H9 (cell line): Measurements from ENCODE around the gene RPS28. TPM values are rescaled to one million over a fixed set of nuclear protein-coding genes. Genes with fewer than 3 reads are reported as not detected.

Experiments
- DNase-seq: peaks from one replicate; pipeline ENCODE4 v3.0.0-alpha.2; 2017
- H2AFZ ChIP-seq: one replicate; pipeline ENCODE4 v1.6.1; 2013; ENCODE audit warnings: mild to moderate bottlenecking, low read length, control low read depth, moderate library complexity
- H2AK5ac ChIP-seq: 2 replicates; pipeline ENCODE4 v1.6.1; 2013; ENCODE audit warnings: low read length, control low read depth, mixed read lengths; ENCODE audit not compliant: insufficient read length
- H2BK120ac ChIP-seq: one replicate; pipeline ENCODE4 v1.6.1; 2013; ENCODE audit warnings: low read depth, mild to moderate bottlenecking, low read length, control low read depth, inconsistent platforms; ENCODE audit not compliant: poor library complexity, severe bottlenecking
- H2BK12ac ChIP-seq: 2 replicates; pipeline ENCODE4 v1.6.1; 2013; ENCODE audit warnings: low read length, control low read depth, mixed read lengths, low read depth; ENCODE audit not compliant: insufficient read length
- H2BK15ac ChIP-seq: 2 replicates; pipeline ENCODE4 v1.6.1; 2013; ENCODE audit warnings: low read depth, low read length, control low read depth
- H2BK20ac ChIP-seq: one replicate; pipeline ENCODE4 v1.6.1; 2013; ENCODE audit warnings: low read depth, mild to moderate bottlenecking, low read length, control low read depth, inconsistent platforms; ENCODE audit not compliant: poor library complexity, severe bottlenecking
- H2BK5ac ChIP-seq: 2 replicates; pipeline ENCODE4 v1.6.1; 2013; ENCODE audit warnings: low read length, control low read depth, mixed read lengths; ENCODE audit not compliant: insufficient read length
- H3K14ac ChIP-seq: 2 replicates; pipeline ENCODE4 v1.6.1; 2013; ENCODE audit warnings: low read length, control low read depth; ENCODE audit not compliant: insufficient read depth
- H3K18ac ChIP-seq: 2 replicates; pipeline ENCODE4 v1.6.1; 2013; ENCODE audit warnings: low read depth, mild to moderate bottlenecking, mixed read lengths, low read length, control low read depth; ENCODE audit not compliant: insufficient read length
- H3K23ac ChIP-seq: 2 replicates; pipeline ENCODE4 v1.6.1; 2013; ENCODE audit warnings: low read length, control low read depth, mixed read lengths, low read depth; ENCODE audit not compliant: insufficient read length
- H3K23me2 ChIP-seq: 2 replicates; pipeline ENCODE4 v1.6.1; 2013; ENCODE audit warnings: low read depth, mild to moderate bottlenecking, mixed read lengths, low read length, control low read depth; ENCODE audit not compliant: insufficient read length, poor library complexity, severe bottlenecking
- H3K27ac ChIP-seq: 2 replicates; pipeline ENCODE4 v1.5.1; 2013; ENCODE audit warnings: low read length, control low read depth, mixed read lengths, low read depth; ENCODE audit not compliant: insufficient read length
- H3K27me3 ChIP-seq: 2 replicates; pipeline ENCODE4 v1.6.1; 2013; ENCODE audit warnings: low read length, control low read depth, inconsistent platforms; ENCODE audit not compliant: insufficient read depth
- H3K4ac ChIP-seq: 2 replicates; pipeline ENCODE4 v1.6.1; 2013; ENCODE audit warnings: low read depth, mild to moderate bottlenecking, control low read depth, inconsistent platforms, low read length, moderate library complexity
- H3K4me1 ChIP-seq: 2 replicates; pipeline ENCODE4 v1.6.1; 2013; ENCODE audit warnings: low read length, control low read depth, inconsistent platforms; ENCODE audit not compliant: insufficient read depth
- H3K4me2 ChIP-seq: 2 replicates; pipeline ENCODE4 v1.6.1; 2013; ENCODE audit warnings: low read length, control low read depth, mixed read lengths; ENCODE audit not compliant: insufficient read length, insufficient read depth
- H3K56ac ChIP-seq: 2 replicates; pipeline ENCODE4 v1.6.1; 2013; ENCODE audit warnings: low read depth, mild to moderate bottlenecking, mixed read lengths, low read length, control low read depth; ENCODE audit not compliant: insufficient read length
- H3K79me1 ChIP-seq: 2 replicates; pipeline ENCODE4 v1.6.1; 2013; ENCODE audit warnings: low read depth, mild to moderate bottlenecking, moderate library complexity, low read length, control low read depth, inconsistent platforms; ENCODE audit not compliant: insufficient read depth, poor library complexity, severe bottlenecking
- H3K79me2 ChIP-seq: 2 replicates; pipeline ENCODE4 v1.6.1; 2013; ENCODE audit warnings: low read length, control low read depth, inconsistent platforms; ENCODE audit not compliant: insufficient read depth
- H3K9ac ChIP-seq: 2 replicates; pipeline ENCODE4 v1.6.1; 2013; ENCODE audit warnings: low read length, control low read depth, mixed read lengths; ENCODE audit not compliant: insufficient read length; ENCODE audit errors: extremely low read depth
- H3K9me3 ChIP-seq: one replicate; pipeline ENCODE4 v1.6.1; 2013; ENCODE audit warnings: low read depth, low read length, inconsistent platforms; ENCODE audit not compliant: control insufficient read depth
- H3T11ph ChIP-seq: one replicate; pipeline ENCODE4 v1.6.1; 2013; ENCODE audit warnings: mild to moderate bottlenecking, low read length, control low read depth, inconsistent platforms
- H4K20me1 ChIP-seq: one replicate; pipeline ENCODE4 v1.6.1; 2013; ENCODE audit not compliant: control insufficient read depth, insufficient read length, insufficient read depth
- H4K5ac ChIP-seq: 2 replicates; pipeline ENCODE4 v1.6.1; 2013; ENCODE audit warnings: low read depth, mild to moderate bottlenecking, mixed read lengths, low read length, control low read depth; ENCODE audit not compliant: insufficient read length
- H4K8ac ChIP-seq: replicated peaks from 2 replicates; pipeline ENCODE4 v1.6.1; 2013; ENCODE audit warnings: low read length, control low read depth, mixed read lengths, low read depth; ENCODE audit not compliant: insufficient read length
- H4K91ac ChIP-seq: 2 replicates; pipeline ENCODE4 v1.6.1; 2013; ENCODE audit warnings: low read depth, mild to moderate bottlenecking, moderate library complexity, mixed read lengths, low read length, control low read depth; ENCODE audit not compliant: insufficient read length
- H3K27ac Mint-ChIP-seq, 3 experiments: 2 replicates in 2 of 3; 3 replicates in 1 of 3; pipeline ENCODE4 v1.8.0; 2020 to 2021; ENCODE audit warnings: mixed read lengths in 3 of 3, mild to moderate bottlenecking in 1 of 3, moderate library complexity in 1 of 3
- H3K27me3 Mint-ChIP-seq: 2 replicates; pipeline ENCODE4 v1.8.0; 2021; ENCODE audit warnings: low read depth, mild to moderate bottlenecking, moderate library complexity, mixed read lengths
- H3K36me3 Mint-ChIP-seq, 3 experiments: 2 replicates in 2 of 3; 3 replicates in 1 of 3; pipeline ENCODE4 v1.8.0; 2020 to 2021; ENCODE audit warnings: low read depth in 3 of 3, mixed read lengths in 3 of 3; ENCODE audit not compliant: insufficient read depth in 1 of 3
- H3K4me1 Mint-ChIP-seq, 2 experiments: 2 replicates each; pipeline ENCODE4 v1.8.0; 2020; ENCODE audit warnings: mixed read lengths in 2 of 2
- H3K4me3 Mint-ChIP-seq, 2 experiments: 2 replicates in 1 of 2; 3 replicates in 1 of 2; pipeline ENCODE4 v1.8.0; 2020 to 2021; ENCODE audit warnings: mild to moderate bottlenecking in 2 of 2, mixed read lengths in 2 of 2, moderate library complexity in 1 of 2
- H3K9me3 Mint-ChIP-seq, 2 experiments: 2 replicates in 1 of 2; 3 replicates in 1 of 2; pipeline ENCODE4 v1.8.0; 2020; ENCODE audit warnings: mild to moderate bottlenecking in 2 of 2, mixed read lengths in 2 of 2, moderate library complexity in 1 of 2
- WGBS: extraction: QIAGEN DNeasy Blood & Tissue Kit; methylation state at CpG from one replicate; pipeline ENCODE4 v1.1.7; 2013; ENCODE audit warnings: missing lambda C conversion rate, low lambda C conversion rate, mixed read lengths; ENCODE audit not compliant: insufficient read length; ENCODE audit errors: extremely low coverage; 5-methylcytosine and 5-hydroxymethylcytosine counted together
- total RNA-seq: library from RNA; stranded (reverse); gene quantifications from 2 replicates; pipeline ENCODE4 v1.2.1, GENCODE V29; 2021
- TF ChIP-seq, protein P1 (sequence below): fragments of 200-600 bp; sonication (generic); conservative IDR thresholded peaks from 3 replicates; pipeline ENCODE4 v1.8.0; 2021; ENCODE audit warnings: antibody characterized with exemption, mild to moderate bottlenecking

RPS28 gene
- total RNA-seq, 1 experiment from 2014 or later: 1,885 TPM

DNA sequence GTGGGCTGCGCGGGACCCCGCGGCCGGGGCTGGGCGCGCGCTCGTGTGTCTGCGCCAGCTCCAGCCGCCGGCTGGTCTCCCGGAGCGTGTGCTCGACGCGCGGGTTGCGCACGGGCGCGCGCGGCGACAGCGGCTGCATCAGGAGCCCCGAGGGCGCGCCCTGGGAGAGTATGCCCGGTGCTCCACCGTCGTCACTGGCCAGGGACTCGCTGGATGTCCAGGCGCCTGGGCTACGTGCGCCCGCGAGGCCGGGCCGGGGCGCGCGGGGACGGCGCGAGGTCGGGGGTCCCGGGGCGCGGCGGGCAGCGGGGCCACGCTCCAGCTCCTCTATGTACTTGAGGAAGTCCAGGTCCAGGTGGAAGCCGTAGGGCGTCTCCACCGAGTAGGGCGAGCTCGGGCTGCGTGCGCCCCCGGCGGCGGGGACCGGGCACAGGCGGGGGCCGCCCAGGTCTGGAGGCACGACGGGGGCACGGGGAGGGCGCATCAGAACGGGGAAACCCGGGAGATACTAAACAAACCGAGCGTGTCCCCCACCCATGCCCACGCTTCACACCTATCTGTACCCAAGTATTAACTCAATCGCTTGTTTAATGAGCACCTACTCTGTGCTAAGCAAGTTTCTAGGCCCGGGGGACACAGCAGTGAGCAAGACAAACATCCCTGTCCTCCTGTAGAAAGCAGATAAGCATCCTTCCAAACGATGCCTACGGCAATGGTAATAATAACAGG is 14.2 kb downstream of the RPS28 start:
- H3K9ac ChIP-seq: no peak overlapping the region
- H3K27me3 ChIP-seq: peaks cover 18% of the 10 kb centered on the region; the same call in 1 of the 2 replicates
- no CpG with 5 or more reads among the region's 79 CpGs for WGBS

More for the DNA sequence above, 14.2 kb downstream of the RPS28 start:
- Histone ChIP-seq H2BK15ac (no peak overlapping the region), H3K23ac (no peak overlapping the region), H3K56ac (no peak overlapping the region), H2BK120ac (no peak overlapping the region), H2BK20ac (no peak overlapping the region), H3K9me3 (no peaks in the 10 kb centered on the region), H4K91ac (no peak overlapping the region), H3K4me1 (no peaks in the 10 kb centered on the region; the same call in 1 of the 2 replicates), H2BK12ac (no peak overlapping the region), H2AFZ (no peak overlapping the region), H4K8ac (no peak overlapping the region), H4K20me1 (no peaks in the 10 kb centered on the region), H2AK5ac (no peak overlapping the region), H3T11ph (no peak overlapping the region), H3K14ac (no peak overlapping the region), H3K27ac (no peak overlapping the region), H3K4ac (no peak overlapping the region), H2BK5ac (no peak overlapping the region), H3K79me1 (no peaks in the 10 kb centered on the region), H3K23me2 (peaks cover 12% of the 10 kb centered on the region), H3K79me2 (no peaks in the 10 kb centered on the region), H3K4me2 (peak overlapping the region; percentile 27), H3K18ac (no peak overlapping the region), H4K5ac (no peak overlapping the region)
- peaks cover 48% of the 10 kb centered on the region for H3K27me3 Mint-ChIP-seq
- TF ChIP-seq, protein P1, sequence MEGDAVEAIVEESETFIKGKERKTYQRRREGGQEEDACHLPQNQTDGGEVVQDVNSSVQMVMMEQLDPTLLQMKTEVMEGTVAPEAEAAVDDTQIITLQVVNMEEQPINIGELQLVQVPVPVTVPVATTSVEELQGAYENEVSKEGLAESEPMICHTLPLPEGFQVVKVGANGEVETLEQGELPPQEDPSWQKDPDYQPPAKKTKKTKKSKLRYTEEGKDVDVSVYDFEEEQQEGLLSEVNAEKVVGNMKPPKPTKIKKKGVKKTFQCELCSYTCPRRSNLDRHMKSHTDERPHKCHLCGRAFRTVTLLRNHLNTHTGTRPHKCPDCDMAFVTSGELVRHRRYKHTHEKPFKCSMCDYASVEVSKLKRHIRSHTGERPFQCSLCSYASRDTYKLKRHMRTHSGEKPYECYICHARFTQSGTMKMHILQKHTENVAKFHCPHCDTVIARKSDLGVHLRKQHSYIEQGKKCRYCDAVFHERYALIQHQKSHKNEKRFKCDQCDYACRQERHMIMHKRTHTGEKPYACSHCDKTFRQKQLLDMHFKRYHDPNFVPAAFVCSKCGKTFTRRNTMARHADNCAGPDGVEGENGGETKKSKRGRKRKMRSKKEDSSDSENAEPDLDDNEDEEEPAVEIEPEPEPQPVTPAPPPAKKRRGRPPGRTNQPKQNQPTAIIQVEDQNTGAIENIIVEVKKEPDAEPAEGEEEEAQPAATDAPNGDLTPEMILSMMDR: peak; percentile 64
- no peaks in the 10 kb centered on the region; a peak in 1 of 5 replicates for H3K9me3 Mint-ChIP-seq
- peaks cover 14 to 18% of the 10 kb centered on the region in 2 experiments for H3K4me1 Mint-ChIP-seq
- H3K36me3 Mint-ChIP-seq: peaks cover 0 to 2% (median 0%) of the 10 kb centered on the region in 3 experiments; a peak in 2 of 7 replicates
- DNase-seq: peak; percentile 73
- peak overlapping the region; percentile 51 to 70 for H3K4me3 Mint-ChIP-seq
- H3K27ac Mint-ChIP-seq: no peak overlapping the region
